Measurements from ENCODE around the gene CDS2.

- TF ChIP-seq CTCF (IDR thresholded peaks at IDR 0.05) (no peak), POLR2A (IDR thresholded peaks at IDR 0.05) (no peak)
Measured at GRCh38 chr20:5153612-5154542, 27.1 kb downstream of the CDS2 start.
